Glutamatergic neuron (in vitro differentiated cells): Measurements from ENCODE around the gene CDC23. TPM values are rescaled to one million over a fixed set of nuclear protein-coding genes. Genes with fewer than 3 reads are reported as not detected.
"Not testable (repeated sequence)": the region's sequence is repeated elsewhere in the genome, so short reads cannot be mapped to it uniquely, and the experiment has no call there.

ENCODE experiments used
- DNase-seq: peaks from one replicate; pipeline ENCODE4 v3.0.0; 2022
- H3K27ac Mint-ChIP-seq: one replicate; pipeline ENCODE4 v1.8.0; 2020; ENCODE audit warnings: mild to moderate bottlenecking, mixed read lengths, inconsistent platforms; ENCODE audit not compliant: unreplicated experiment
- H3K27me3 Mint-ChIP-seq: one replicate; pipeline ENCODE4 v1.8.0; 2020; ENCODE audit warnings: mild to moderate bottlenecking, moderate library complexity, mixed read lengths, inconsistent platforms; ENCODE audit not compliant: unreplicated experiment
- H3K36me3 Mint-ChIP-seq: one replicate; pipeline ENCODE4 v1.8.0; 2020; ENCODE audit warnings: mild to moderate bottlenecking, mixed read lengths, inconsistent platforms; ENCODE audit not compliant: unreplicated experiment
- H3K4me1 Mint-ChIP-seq: one replicate; pipeline ENCODE4 v1.8.0; 2020; ENCODE audit warnings: mild to moderate bottlenecking, low read depth, mixed read lengths, inconsistent platforms; ENCODE audit not compliant: unreplicated experiment
- H3K4me3 Mint-ChIP-seq: one replicate; pipeline ENCODE4 v1.8.0; 2020; ENCODE audit warnings: mild to moderate bottlenecking, mixed read lengths, inconsistent platforms; ENCODE audit not compliant: unreplicated experiment
- H3K9me3 Mint-ChIP-seq: one replicate; pipeline ENCODE4 v1.8.0; 2020; ENCODE audit warnings: mild to moderate bottlenecking, moderate library complexity, mixed read lengths, inconsistent platforms; ENCODE audit not compliant: unreplicated experiment
- CTCF ChIP-seq: fragments of 200-600 bp; sonication (generic); IDR thresholded peaks from one replicate; pipeline ENCODE4 v1.5.0; 2021; ENCODE audit not compliant: partially characterized antibody, unreplicated experiment
- total RNA-seq: library from RNA; stranded (reverse); fragmentation: NEBNext Ultra II Directional; extraction: Animal tissue kit (Norgen Biotek cat#: 25700); gene quantifications from one replicate; pipeline ENCODE4 v1.2.1, GENCODE V29; 2021; ENCODE audit not compliant: unreplicated experiment

The CDC23 gene
- total RNA-seq, 1 donor from 2014 or later: 28.9 TPM

- no peak for DNase-seq
- Mint-ChIP-seq H3K27me3 (peaks cover 4% of the 10 kb centered on the region), H3K4me3 (no peak overlapping the region), H3K27ac (no peak overlapping the region), H3K9me3 (no peaks in the 10 kb centered on the region), H3K36me3 (no peaks in the 10 kb centered on the region), H3K4me1 (no peaks in the 10 kb centered on the region)
- no peak for TF ChIP-seq CTCF
These were observed 3.7 kb upstream of the CDC23 start for GRCh38 chr5:138216799-138217198.

GRCh38 chr5:138212828-138213160 is 329 bp downstream of the CDC23 start:
- no peaks in the 10 kb centered on the region for H3K36me3 Mint-ChIP-seq
- no peak for TF ChIP-seq CTCF
- peak overlapping the region; percentile 96 for H3K27ac Mint-ChIP-seq
- H3K9me3 Mint-ChIP-seq: no peaks in the 10 kb centered on the region
- H3K27me3 Mint-ChIP-seq: peaks cover 4% of the 10 kb centered on the region
- no peak for DNase-seq
- peaks cover 2% of the 10 kb centered on the region for H3K4me1 Mint-ChIP-seq
- H3K4me3 Mint-ChIP-seq: peak overlapping the region; percentile 100

GRCh38 chr5:138210985-138211384 is 2.1 kb downstream of the CDC23 start:
- peak overlapping the region; percentile 13 for H3K4me3 Mint-ChIP-seq
- H3K4me1 Mint-ChIP-seq: peaks cover 2% of the 10 kb centered on the region
- H3K27me3 Mint-ChIP-seq: peaks cover 4% of the 10 kb centered on the region
- no peaks in the 10 kb centered on the region for H3K9me3 Mint-ChIP-seq
- no peaks in the 10 kb centered on the region for H3K36me3 Mint-ChIP-seq
- H3K27ac Mint-ChIP-seq: no peak overlapping the region
- no peak for TF ChIP-seq CTCF
- DNase-seq: no peak

GRCh38 chr5:138193859-138194258 is 19.3 kb downstream of the CDC23 start:
- H3K36me3 Mint-ChIP-seq, H3K9me3 Mint-ChIP-seq, H3K27ac Mint-ChIP-seq, DNase-seq, H3K27me3 Mint-ChIP-seq, H3K4me3 Mint-ChIP-seq, H3K4me1 Mint-ChIP-seq: not testable (repeated sequence)

GRCh38 chr5:138192826-138193225 is 20.3 kb downstream of the CDC23 start:
- Mint-ChIP-seq H3K27ac (no peak overlapping the region), H3K9me3 (no peaks in the 10 kb centered on the region)

More at GRCh38 chr5:138192826-138193225, 20.3 kb downstream of the CDC23 start:
- no peak for TF ChIP-seq CTCF
- Mint-ChIP-seq H3K27me3 (no peaks in the 10 kb centered on the region), H3K4me3 (no peak overlapping the region), H3K4me1 (peaks cover 2% of the 10 kb centered on the region), H3K36me3 (no peaks in the 10 kb centered on the region)
- DNase-seq: no peak
